ENCODE results near the gene NEMP2.
"Not testable (repeated sequence)": the region's sequence is repeated elsewhere in the genome, so short reads cannot be mapped to it uniquely, and the experiment has no call there.

Gene NEMP2

GRCh38 chr2:190511104-190511503 lies 23.4 kb downstream of the NEMP2 start:
- TF ChIP-seq CTCF (IDR thresholded peaks at IDR 0.05; ENCODE audit: low read depth, low read length) = peak; percentile 52
- no peak for DNase-seq (ENCODE audit: extremely low read depth, low read depth)

DNA sequence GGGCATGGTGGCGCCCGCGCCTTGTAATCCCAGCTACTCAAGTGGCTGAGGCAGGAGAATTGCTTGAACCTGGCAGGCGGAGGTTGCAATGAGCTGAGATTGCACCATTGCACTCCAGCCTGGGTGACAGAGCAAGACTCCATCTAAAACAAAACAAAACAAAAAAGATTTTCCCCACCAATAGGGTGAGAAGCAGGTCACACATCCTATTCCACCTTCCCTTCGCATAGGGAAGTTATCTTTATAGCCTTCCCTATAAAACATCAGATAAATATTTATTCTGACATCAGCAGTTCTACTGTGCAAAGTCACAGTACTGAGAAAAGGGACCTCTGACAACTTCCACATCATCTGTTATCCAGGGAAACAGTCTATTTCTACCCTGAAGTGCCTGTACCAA lies 24.6 kb downstream of the NEMP2 start:
- not testable (repeated sequence) for DNase-seq (ENCODE audit: extremely low read depth, low read depth)

GRCh38 chr2:190507135-190507534 lies 27.4 kb downstream of the NEMP2 start:
- no peak for TF ChIP-seq CTCF (IDR thresholded peaks at IDR 0.05; ENCODE audit: low read depth, low read length)
- DNase-seq (ENCODE audit: extremely low read depth, low read depth) = no peak

DNA sequence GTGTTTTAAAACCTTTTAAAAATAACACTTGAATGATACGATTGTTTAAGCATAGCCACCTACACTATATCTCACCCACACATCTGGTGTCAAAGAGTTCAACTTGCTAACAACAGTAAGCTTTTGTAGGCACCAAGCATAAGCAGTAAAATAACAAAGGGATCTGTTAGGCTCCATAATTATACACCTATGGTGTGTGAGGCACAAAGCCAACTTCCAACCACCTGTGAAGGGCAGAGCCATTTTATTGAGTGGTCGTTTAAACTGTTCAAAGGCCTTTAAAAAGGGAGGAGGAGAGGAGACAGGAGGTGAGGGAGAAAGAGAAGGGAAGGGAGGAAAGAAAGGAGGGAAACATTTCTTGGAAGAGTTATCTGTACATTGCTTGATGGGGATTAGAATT lies 27.9 kb downstream of the NEMP2 start:
- no peak for TF ChIP-seq CTCF (IDR thresholded peaks at IDR 0.05; ENCODE audit: low read depth, low read length)
- no peak for DNase-seq (ENCODE audit: extremely low read depth, low read depth)

DNA sequence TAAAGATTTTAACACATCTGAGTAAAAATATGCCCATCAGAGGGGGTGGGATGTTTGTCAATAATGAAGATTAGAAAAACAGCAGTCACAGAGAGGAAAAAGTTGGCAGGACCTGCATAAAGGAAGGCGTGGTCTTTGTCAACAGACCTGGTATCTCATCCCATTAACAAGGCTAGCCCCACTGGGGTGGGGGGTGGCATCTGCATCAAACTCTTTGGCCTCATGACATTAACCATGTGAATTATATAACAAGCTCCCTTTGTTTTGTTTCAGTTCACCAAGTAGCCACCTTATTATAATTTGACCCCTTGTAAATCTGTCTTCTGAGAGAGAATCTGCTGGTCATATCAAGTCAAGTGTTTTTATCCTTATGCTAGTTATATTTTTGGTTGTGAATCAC lies 28.8 kb downstream of the NEMP2 start:
- no peak for DNase-seq (ENCODE audit: extremely low read depth, low read depth)
- no peak for TF ChIP-seq CTCF (IDR thresholded peaks at IDR 0.05; ENCODE audit: low read depth, low read length)

DNA sequence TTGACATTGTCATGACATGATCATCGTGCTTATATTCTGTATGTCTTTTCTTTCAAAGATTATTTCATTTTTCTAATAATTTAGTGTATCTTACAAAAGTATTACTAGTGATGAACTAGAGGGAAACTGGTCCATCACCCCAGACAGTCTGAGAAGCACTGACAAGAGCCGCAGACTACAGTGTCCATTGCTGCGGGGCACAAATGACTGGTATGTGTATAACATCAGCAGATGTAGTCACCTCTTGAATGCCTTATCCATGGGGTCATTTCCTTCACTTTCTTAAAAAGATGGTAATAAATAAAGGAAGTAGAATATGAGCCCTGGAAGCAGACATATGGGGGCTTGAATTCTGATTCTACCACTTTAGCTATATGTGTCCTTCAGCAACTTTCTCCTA lies 29.6 kb downstream of the NEMP2 start:
- no peak for TF ChIP-seq CTCF (IDR thresholded peaks at IDR 0.05; ENCODE audit: low read depth, low read length)

DNA sequence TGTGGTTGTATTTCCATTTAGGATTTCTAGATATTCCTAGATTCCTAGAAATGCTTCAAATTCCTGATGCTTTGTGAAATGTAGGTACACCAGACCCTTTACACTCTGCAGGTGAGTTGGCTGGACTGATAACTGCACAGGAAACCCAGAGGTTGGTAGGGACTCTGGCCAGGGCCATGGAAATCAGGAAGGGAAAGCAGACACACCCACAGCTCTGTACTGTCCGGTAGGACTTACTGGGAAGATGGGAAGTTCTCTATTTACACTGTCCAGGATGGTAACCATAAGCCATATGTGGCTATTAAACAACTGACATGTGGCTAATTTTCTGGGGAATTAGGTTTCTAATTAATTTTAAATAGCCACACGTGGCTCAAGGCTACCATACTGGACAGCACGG lies 31.4 kb downstream of the NEMP2 start:
- DNase-seq (ENCODE audit: extremely low read depth, low read depth) = no peak
- no peak for TF ChIP-seq CTCF (IDR thresholded peaks at IDR 0.05; ENCODE audit: low read depth, low read length)

More for the DNA sequence above, 29.6 kb downstream of the NEMP2 start:
- no peak for DNase-seq (ENCODE audit: extremely low read depth, low read depth)

DNA sequence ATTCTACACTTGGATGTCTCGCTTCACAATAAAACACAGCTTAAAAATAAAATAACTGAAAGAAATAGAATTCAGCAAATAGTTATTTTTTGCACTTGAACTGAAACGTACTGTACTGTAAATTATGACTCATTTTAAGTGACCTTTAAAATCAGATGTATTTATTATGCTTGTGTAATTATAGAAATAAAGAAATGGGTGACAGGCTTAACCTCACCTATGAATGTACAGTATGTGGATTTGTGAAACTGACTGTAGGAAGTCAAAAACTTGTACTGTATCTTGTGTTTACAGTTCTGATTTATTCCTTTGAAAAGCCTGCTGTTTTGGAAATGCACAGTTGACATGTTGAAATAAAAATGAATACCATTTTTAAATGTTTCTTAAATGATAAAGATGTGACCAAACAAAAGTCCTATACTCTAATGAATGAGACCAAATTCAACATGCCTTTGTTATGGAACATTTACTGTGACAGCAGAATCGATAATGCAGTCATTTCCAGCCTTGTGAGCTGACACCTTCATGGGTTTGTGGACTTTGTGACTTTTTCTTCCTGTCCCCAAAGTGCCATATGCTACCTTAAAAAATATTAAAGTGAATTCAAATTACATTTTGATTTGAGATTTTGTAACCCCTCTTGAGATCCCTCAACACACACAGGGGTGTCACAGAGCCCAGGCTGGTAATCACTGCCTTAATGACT lies 32.7 kb downstream of the NEMP2 start:
- TF ChIP-seq CTCF (IDR thresholded peaks at IDR 0.05; ENCODE audit: low read depth, low read length) = no peak

More for the DNA sequence above, 32.7 kb downstream of the NEMP2 start:
- no peak for DNase-seq (ENCODE audit: extremely low read depth, low read depth)
